GM18511 (cell line): ENCODE measurements around the gene HJURP.

Source experiments
- ATAC-seq: cut with Tn5 transposase; IDR thresholded peaks from one replicate; pipeline ENCODE4 v1.9.1; 2021; ENCODE audit warnings: mild to moderate bottlenecking, moderate library complexity; ENCODE audit not compliant: unreplicated experiment

Gene HJURP

GRCh38 chr2:233849607-233850271, 4.6 kb downstream of the HJURP start:
- no peak for ATAC-seq

- no peak for ATAC-seq
These were observed 6.1 kb downstream of the HJURP start for GRCh38 chr2:233848276-233848675.

- no peak for ATAC-seq
These were observed 7.0 kb downstream of the HJURP start for GRCh38 chr2:233847248-233847898.

- ATAC-seq: no peak
These were observed 7.7 kb downstream of the HJURP start for GRCh38 chr2:233846387-233847247.

- ATAC-seq: no peak
These were observed 8.9 kb downstream of the HJURP start for GRCh38 chr2:233845301-233846060.

- no peak for ATAC-seq
These were observed 9.5 kb downstream of the HJURP start for GRCh38 chr2:233844836-233845235.

- no peak for ATAC-seq
These were observed 10.1 kb downstream of the HJURP start for GRCh38 chr2:233844064-233844807.

- ATAC-seq: no peak
These were observed 13.2 kb downstream of the HJURP start for GRCh38 chr2:233841183-233841582.

- ATAC-seq: no peak
These were observed 13.8 kb downstream of the HJURP start for GRCh38 chr2:233840520-233840919.

GRCh38 chr2:233839447-233839820, 14.9 kb downstream of the HJURP start:
- ATAC-seq: no peak

GRCh38 chr2:233838726-233839446, 15.4 kb downstream of the HJURP start:
- no peak for ATAC-seq

- ATAC-seq: no peak
These were observed 16.1 kb downstream of the HJURP start for GRCh38 chr2:233838251-233838650.

- ATAC-seq: no peak
These were observed 16.6 kb downstream of the HJURP start for GRCh38 chr2:233837694-233838229.

GRCh38 chr2:233836359-233836758, 18.0 kb downstream of the HJURP start:
- ATAC-seq: no peak

- no peak for ATAC-seq
These were observed 18.8 kb downstream of the HJURP start for GRCh38 chr2:233835230-233836186.

- no peak for ATAC-seq
These were observed 21.0 kb downstream of the HJURP start for GRCh38 chr2:233833345-233833744.

GRCh38 chr2:233832869-233833311, 21.4 kb downstream of the HJURP start:
- ATAC-seq: no peak

- ATAC-seq: no peak
These were observed 21.9 kb downstream of the HJURP start for GRCh38 chr2:233832414-233832813.
